H1 (cell line): ENCODE data around the gene TSPAN5. TPM values are rescaled to one million over a fixed set of nuclear protein-coding genes. Genes with fewer than 3 reads are reported as not detected.
A peak's percentile ranks its signal among the peaks of the same experiment; 100 is the strongest.

ENCODE experiments used
- CTCF ChIA-PET: fragments of 300-600 bp; sonication (Branson Sonifier 250); formaldehyde crosslinking; loops from one replicate; lab custom pipeline; 2021; ENCODE audit not compliant: partially characterized antibody; lab: Charles Lee
- POLR2A ChIA-PET: fragments of 300-600 bp; sonication (Branson Sonifier 250); formaldehyde crosslinking; loops from one replicate; lab custom pipeline; 2021; ENCODE audit warnings: inconsistent platforms; ENCODE audit not compliant: partially characterized antibody; lab: Charles Lee
- DNase-seq, 2 experiments: peaks; one replicate each; pipeline versions ENCODE4 v3.0.0 to v3.0.0-alpha.2; 2010 to 2022; ENCODE audit warnings: low spot score in 2 of 2, low read depth in 1 of 2, mixed read lengths in 1 of 2
- FAIRE-seq: peaks from 2 replicates; lab custom pipeline; 2011; peaks lifted over from hg19 to GRCh38; lab: Jason Lieb, UNC
- H2AFZ ChIP-seq: 2 replicates; pipeline ENCODE4 v1.8.1; 2012; ENCODE audit warnings: low read length, inconsistent platforms
- H2AK5ac ChIP-seq: 2 replicates; pipeline ENCODE4 v1.6.1; 2013; ENCODE audit warnings: low read depth, low read length
- H2BK120ac ChIP-seq: replicated peaks from 2 replicates; pipeline ENCODE3; 2013; ENCODE audit warnings: low read depth, low read length, inconsistent platforms
- H2BK12ac ChIP-seq: 2 replicates; pipeline ENCODE4 v1.6.1; 2013; ENCODE audit warnings: low read depth, low read length
- H2BK15ac ChIP-seq: 2 replicates; pipeline ENCODE4 v1.6.1; 2013; ENCODE audit warnings: low read length
- H2BK20ac ChIP-seq: 2 replicates; pipeline ENCODE4 v1.6.1; 2013; ENCODE audit warnings: low read length
- H2BK5ac ChIP-seq: 2 replicates; pipeline ENCODE4 v1.6.1; 2013; ENCODE audit warnings: low read depth, low read length
- H3K14ac ChIP-seq: 2 replicates; pipeline ENCODE4 v1.6.1; 2013; ENCODE audit warnings: inconsistent platforms; ENCODE audit not compliant: insufficient read length
- H3K18ac ChIP-seq: 2 replicates; pipeline ENCODE4 v1.6.1; 2013; ENCODE audit warnings: low read length; ENCODE audit errors: extremely low read depth
- H3K23ac ChIP-seq: 2 replicates; pipeline ENCODE4 v1.6.1; 2013; ENCODE audit warnings: inconsistent platforms; ENCODE audit not compliant: insufficient read length
- H3K23me2 ChIP-seq: 2 replicates; pipeline ENCODE4 v1.6.1; 2013; ENCODE audit warnings: low read depth, low read length
- H3K27ac ChIP-seq: 2 replicates; pipeline ENCODE4 v1.6.1; 2011; ENCODE audit warnings: low read depth, low read length, inconsistent platforms
- H3K27me3 ChIP-seq, 4 experiments: replicated peaks in 1 of 4; 1 replicate in 1 of 4; 2 replicates in 3 of 4; pipeline versions ENCODE4 v1.6.1 to v1.8.1; 2011 to 2013; ENCODE audit warnings: low read length in 3 of 4, mild to moderate bottlenecking in 3 of 4, inconsistent platforms in 2 of 4, mixed read lengths in 2 of 4, moderate library complexity in 1 of 4; ENCODE audit not compliant: control insufficient read depth in 3 of 4, insufficient read depth in 3 of 4; ENCODE audit errors: extremely low read depth in 1 of 4
- H3K36me3 ChIP-seq, 4 experiments: 2 replicates each; pipeline versions ENCODE4 v1.6.1 to v1.8.1; 2011 to 2013; ENCODE audit warnings: mild to moderate bottlenecking in 4 of 4, low read length in 3 of 4, moderate library complexity in 2 of 4, control low read depth in 1 of 4, inconsistent platforms in 1 of 4; ENCODE audit not compliant: insufficient read depth in 4 of 4, control insufficient read depth in 2 of 4
- H3K4ac ChIP-seq: replicated peaks from 2 replicates; pipeline ENCODE3; 2013; ENCODE audit warnings: low read length, low read depth, mixed read lengths, inconsistent platforms; ENCODE audit not compliant: insufficient read length
- H3K4me1 ChIP-seq, 4 experiments: replicated peaks in 1 of 4; 1 replicate in 1 of 4; 2 replicates in 3 of 4; pipeline versions ENCODE4 v1.6.1 to v1.8.1; 2011 to 2013; ENCODE audit warnings: low read length in 3 of 4, inconsistent platforms in 2 of 4, mixed read lengths in 1 of 4; ENCODE audit not compliant: insufficient read depth in 4 of 4, control insufficient read depth in 3 of 4
- H3K4me2 ChIP-seq, 2 experiments: 2 replicates each; pipeline versions ENCODE4 v1.6.1 to v1.8.1; 2011 to 2013; ENCODE audit warnings: low read depth in 2 of 2, low read length in 2 of 2, control low read depth in 1 of 2, inconsistent platforms in 1 of 2, mild to moderate bottlenecking in 1 of 2; ENCODE audit not compliant: insufficient read depth in 1 of 2
- H3K4me3 ChIP-seq, 4 experiments: fragments of 200-600, 300-600 bp in 1 of 4; sonication (generic), shearing (Covaris generic), sonication (Bioruptor Twin) in 1 of 4; 2 replicates each; pipeline versions ENCODE4 v1.5.1 to v1.8.1; 2011 to 2016; ENCODE audit warnings: low read length in 4 of 4, low read depth in 3 of 4, control low read depth in 2 of 4, inconsistent platforms in 2 of 4, mild to moderate bottlenecking in 2 of 4, mixed read lengths in 1 of 4, moderate library complexity in 1 of 4; ENCODE audit not compliant: insufficient read depth in 2 of 4; ENCODE audit errors: extremely low read depth in 1 of 4
- H3K56ac ChIP-seq: replicated peaks from 2 replicates; pipeline ENCODE3; 2013; ENCODE audit warnings: low read depth, mild to moderate bottlenecking, mixed read lengths, low read length, inconsistent platforms; ENCODE audit not compliant: insufficient read length
- H3K79me1 ChIP-seq: 2 replicates; pipeline ENCODE4 v1.6.1; 2013; ENCODE audit warnings: low read depth, low read length, control low read depth
- H3K79me2 ChIP-seq, 2 experiments: 2 replicates each; pipeline versions ENCODE4 v1.6.1 to v1.8.1; 2012 to 2013; ENCODE audit warnings: low read length in 2 of 2, mild to moderate bottlenecking in 2 of 2, inconsistent platforms in 1 of 2; ENCODE audit not compliant: insufficient read depth in 2 of 2, control insufficient read depth in 1 of 2
- H3K9ac ChIP-seq, 4 experiments: replicated peaks in 1 of 4; 1 replicate in 1 of 4; 2 replicates in 3 of 4; pipeline versions ENCODE4 v1.6.1 to v1.8.1; 2011 to 2013; ENCODE audit warnings: low read depth in 3 of 4, low read length in 3 of 4, control low read depth in 2 of 4, mild to moderate bottlenecking in 2 of 4, moderate library complexity in 2 of 4, inconsistent platforms in 1 of 4; ENCODE audit errors: extremely low read depth in 1 of 4
- H3K9me3 ChIP-seq, 2 experiments: 2 replicates each; pipeline versions ENCODE4 v1.6.1 to v1.8.1; 2012 to 2013; ENCODE audit warnings: mild to moderate bottlenecking in 2 of 2, moderate library complexity in 2 of 2, control low read depth in 1 of 2, inconsistent platforms in 1 of 2, low read depth in 1 of 2, low read length in 1 of 2, mixed read lengths in 1 of 2; ENCODE audit not compliant: insufficient read depth in 2 of 2
- H4K20me1 ChIP-seq, 2 experiments: replicated peaks in 1 of 2; 2 replicates each; pipeline versions ENCODE3 to v1.8.1; 2011 to 2013; ENCODE audit warnings: inconsistent platforms in 2 of 2, low read length in 2 of 2, mild to moderate bottlenecking in 1 of 2; ENCODE audit not compliant: insufficient read depth in 2 of 2, control insufficient read depth in 1 of 2
- H4K5ac ChIP-seq: 2 replicates; pipeline ENCODE4 v1.6.1; 2013; ENCODE audit warnings: low read length, low read depth, mixed read lengths, inconsistent platforms; ENCODE audit not compliant: insufficient read length
- H4K8ac ChIP-seq: 2 replicates; pipeline ENCODE4 v1.8.0; 2013; ENCODE audit warnings: mild to moderate bottlenecking, moderate library complexity, low read length, inconsistent platforms; ENCODE audit not compliant: insufficient read depth; ENCODE audit errors: extremely low read depth
- H4K91ac ChIP-seq: replicated peaks from 2 replicates; pipeline ENCODE3; 2013; ENCODE audit warnings: low read length, mixed read lengths, inconsistent platforms; ENCODE audit not compliant: insufficient read length
- ASH2L ChIP-seq: fragments of 200-600, 300-600 bp; sonication (generic); IDR thresholded peaks from one replicate; pipeline ENCODE4 v1.7.1; 2017; ENCODE audit warnings: low read length
- BACH1 ChIP-seq: IDR thresholded peaks from 2 replicates; pipeline ENCODE4 v1.6.1; 2012; ENCODE audit warnings: low read length, improper control_type of control experiment
- BCL11A ChIP-seq, 2 experiments: IDR thresholded peaks; one replicate each; pipeline ENCODE4 v1.6.1; 2011; ENCODE audit warnings: low read depth in 2 of 2, low read length in 2 of 2, mild to moderate bottlenecking in 2 of 2
- CBX8 ChIP-seq: fragments of 300-800, 300-1000 bp; sonication (generic); IDR thresholded peaks from 2 replicates; pipeline ENCODE4 v1.7.1; 2016; ENCODE audit warnings: low read depth, low read length, borderline replicate concordance
- CEBPB ChIP-seq: IDR thresholded peaks from 2 replicates; pipeline ENCODE4 v1.6.1; 2012; ENCODE audit warnings: low read depth, low read length
- CTBP2 ChIP-seq: IDR thresholded peaks from 2 replicates; pipeline ENCODE4 v1.7.0; 2011; ENCODE audit warnings: borderline replicate concordance, mild to moderate bottlenecking, moderate library complexity, mixed read lengths, low read length; ENCODE audit not compliant: insufficient read depth, insufficient read length
- KDM1A ChIP-seq: fragments of 200-600, 300-600 bp; sonication (generic); IDR thresholded peaks from 2 replicates; pipeline ENCODE4 v1.7.1; 2016; ENCODE audit warnings: mild to moderate bottlenecking, low read length, borderline replicate concordance
- KDM4A ChIP-seq: IDR thresholded peaks from one replicate; pipeline ENCODE4 v1.7.1; 2012; ENCODE audit warnings: low read depth, mild to moderate bottlenecking, moderate library complexity, low read length, inconsistent platforms; ENCODE audit not compliant: severe bottlenecking
- MAFK ChIP-seq: IDR thresholded peaks from 2 replicates; pipeline ENCODE4 v1.6.1; 2012; ENCODE audit warnings: low read depth, mild to moderate bottlenecking, improper control_type of control experiment, low read length
- MAX ChIP-seq: IDR thresholded peaks from 2 replicates; pipeline ENCODE4 v1.6.1; 2012; ENCODE audit warnings: inconsistent platforms
- PHF8 ChIP-seq: fragments of 200-600 bp; sonication (generic); conservative IDR thresholded peaks from 2 replicates; pipeline ENCODE4 v1.7.1; 2012; ENCODE audit warnings: low read depth, mild to moderate bottlenecking, inconsistent platforms, low read length, moderate library complexity
- SP1 ChIP-seq: IDR thresholded peaks from 2 replicates; pipeline ENCODE4 v1.6.1; 2011; ENCODE audit warnings: low read depth, low read length
- TCF12 ChIP-seq: IDR thresholded peaks from 2 replicates; pipeline ENCODE4 v1.6.1; 2011; ENCODE audit warnings: low read depth, mild to moderate bottlenecking, low read length
- WGBS, 2 experiments: shearing (Covaris generic) in 1 of 2; methylation state at CpG; one replicate each; pipeline versions ENCODE4 v1.1.6 to v1.1.7; 2013 to 2015; ENCODE audit warnings: low lambda C conversion rate in 2 of 2, mixed read lengths in 2 of 2, inconsistent platforms in 1 of 2, low coverage in 1 of 2, missing lambda C conversion rate in 1 of 2; ENCODE audit not compliant: insufficient replicate concordance in 2 of 2, insufficient coverage in 1 of 2, insufficient read length in 1 of 2; ENCODE audit errors: extremely low coverage in 1 of 2, missing lambda C conversion rate in 1 of 2; 5-methylcytosine and 5-hydroxymethylcytosine counted together
- polyA plus RNA-seq, 7 experiments: library from polyadenylated mRNA; depleted of rRNA in 3 of 7; stranded (reverse) in 5 of 7; unstranded in 2 of 7; fragments of >200 nt in 5 of 7; fragments of 200-250 nt in 2 of 7; gene quantifications; 1 replicate in 5 of 7; 2 replicates in 1 of 7; 4 replicates in 1 of 7; pipeline versions ENCODE4 v1.2.1 to v1.2.3, GENCODE V29; 2011 to 2013; ENCODE audit warnings: missing spikeins in 2 of 7, mixed read lengths in 2 of 7
- total RNA-seq: library from RNA; stranded (reverse); fragmentation: NEBNext Ultra II Directional; extraction: Animal tissue kit (Norgen Biotek cat#: 25700); gene quantifications from 2 replicates; pipeline ENCODE4 v1.2.1, GENCODE V29; 2021

The TSPAN5 gene
- total and polyA plus RNA-seq, 2 of the 8 experiments (the other 6 are each of a cell fraction or from before 2014, with no cell fraction given): 17.6 to 21.2 TPM

GRCh38 chr4:98617358-98618047, 40.9 kb downstream of the TSPAN5 start:
- POLR2A ChIA-PET: interaction anchor here (0.9 to 2.7 kb wide), 2 partner anchors 8 to 44 kb away, joined by 3 to 13 read pairs; no protein-coding TSS in a partner anchor
- no peak for TF ChIP-seq MAX
- no peak for TF ChIP-seq MAFK
- no peak for TF ChIP-seq ASH2L
- no peak for TF ChIP-seq KDM1A
- no peak for TF ChIP-seq TCF12
- no peak for TF ChIP-seq CBX8
- TF ChIP-seq SP1: no peak
- no peak for TF ChIP-seq CTBP2
- TF ChIP-seq BCL11A (IDR thresholded peaks at IDR 0.05; ENCODE audit: low read depth in 2 of 2, low read length in 2 of 2): no peak
- no peak for TF ChIP-seq KDM4A
- no peak for TF ChIP-seq CEBPB
- TF ChIP-seq PHF8: no peak
- TF ChIP-seq BACH1: no peak

More at GRCh38 chr4:98617358-98618047, 40.9 kb downstream of the TSPAN5 start:
- Histone ChIP-seq H4K91ac (peak overlapping the region; percentile 94), H3K4ac (no peak overlapping the region), H3K79me1 (peaks cover 7% of the 10 kb centered on the region), H3K27me3 (no peaks in the 10 kb centered on the region), H4K20me1 (peaks cover 0 to 2% of the 10 kb centered on the region in 2 experiments), H3K23ac (no peak overlapping the region), H2BK20ac (0 out of 2 replicates have a peak overlapping the region, but pooled peaks have one; percentile 19), H3K14ac (no peak overlapping the region), H3K27ac (no peak overlapping the region), H2AFZ (no peak overlapping the region), H3K9me3 (no peaks in the 10 kb centered on the region), H3K4me2 (no peak overlapping the region), H3K4me3 (no peak overlapping the region), H4K5ac (no peak overlapping the region), H2AK5ac (peak overlapping the region; percentile 78; the same call in 1 of the 2 replicates), H2BK120ac (no peak overlapping the region), H3K23me2 (no peaks in the 10 kb centered on the region), H3K56ac (peak overlapping the region; percentile 19), H3K4me1 (peaks cover 0 to 17% (median 9%) of the 10 kb centered on the region in 4 experiments; a peak in 4 of 7 replicates), H3K79me2 (peaks cover 3 to 30% of the 10 kb centered on the region in 2 experiments; a peak in 2 of 4 replicates), H3K36me3 (no peaks in the 10 kb centered on the region), H2BK15ac (0 out of 2 replicates have a peak overlapping the region, but pooled peaks have one; percentile 53), H3K18ac (no peak overlapping the region), H2BK12ac (no peak overlapping the region), H3K9ac (no peak overlapping the region), H2BK5ac (peak overlapping the region; percentile 49; the same call in 1 of the 2 replicates), H4K8ac (no peak overlapping the region)
- FAIRE-seq (no peak), DNase-seq (no peak)
- 83% methylated on average over 2 of the region's 2 CpGs; no CpG with 5 or more reads in 1 of the 2 experiments for WGBS, 2 experiments
- CTCF ChIA-PET: interaction anchor here (1.0 to 1.5 kb wide), 5 partner anchors 8 to 439 kb away, joined by 3 to 7 read pairs (median 3); no protein-coding TSS in a partner anchor
